Ammon's horn (tissue), 1 donor: ENCODE results near the gene PML.

Experiments
- DNase-seq: peaks from one replicate; pipeline ENCODE4 v3.0.0-alpha.2; 2016; ENCODE audit warnings: low spot score

The PML gene

DNA sequence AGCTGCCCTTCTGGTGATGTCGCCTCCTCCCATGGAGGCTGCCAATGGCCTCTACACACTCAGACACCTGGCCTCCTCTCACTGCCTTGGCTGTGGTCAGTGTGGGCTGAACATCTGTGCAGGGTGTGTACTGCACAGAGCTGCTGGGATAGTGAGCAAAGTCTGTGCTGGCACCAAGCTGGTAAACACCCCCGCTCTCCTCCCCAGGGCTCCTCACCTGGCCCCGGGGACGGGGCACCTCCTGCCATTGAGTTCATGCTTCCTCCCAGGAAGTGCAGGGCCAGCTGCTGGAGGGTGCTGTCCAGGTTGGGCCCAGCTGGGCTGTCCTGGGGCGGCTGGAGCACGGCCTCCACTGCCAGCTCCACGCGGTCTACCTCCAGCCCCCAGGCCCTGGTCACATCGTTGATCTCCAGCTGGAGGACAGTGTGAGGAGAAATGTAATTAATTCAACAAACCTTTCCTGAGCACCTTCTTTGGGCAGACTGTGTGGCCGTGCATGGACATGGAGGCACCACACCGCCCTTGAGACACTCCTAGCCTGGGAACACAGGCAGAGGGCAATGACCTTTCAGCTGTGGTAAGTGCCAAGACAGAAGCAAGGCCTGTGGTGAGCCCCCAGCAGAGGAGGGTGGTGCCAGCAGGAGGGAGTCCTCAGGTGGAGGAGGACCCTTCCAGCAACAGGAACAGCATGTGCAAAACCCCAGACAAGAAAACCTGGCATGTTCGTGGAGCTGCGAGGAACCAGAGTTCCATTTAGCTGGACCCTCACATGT, 9.2 kb upstream of the PML start:
- no peak for DNase-seq

- no peak for DNase-seq
These were observed 8.3 kb upstream of the PML start for GRCh38 chr15:73986055-73986775.

GRCh38 chr15:73986776-73987056, 7.8 kb upstream of the PML start:
- DNase-seq = no peak

DNA sequence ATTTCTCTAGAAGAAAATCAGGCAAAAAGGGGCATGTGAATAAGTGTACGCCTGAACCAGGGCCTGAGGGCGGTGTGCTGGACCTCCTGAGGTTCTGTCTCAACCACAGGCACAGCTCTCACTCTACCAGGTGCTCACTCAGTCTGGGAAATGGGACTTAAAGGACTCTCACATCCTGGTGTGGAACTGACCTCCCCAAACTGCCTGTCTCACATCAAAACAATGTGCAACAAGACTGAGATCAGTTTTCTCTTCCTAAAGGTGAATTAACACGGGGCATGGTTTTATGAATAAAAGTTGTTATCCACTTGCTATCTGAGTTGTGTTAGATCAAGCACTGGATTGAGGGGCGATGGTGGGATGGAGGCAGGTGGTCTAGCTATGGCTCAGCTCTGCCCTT, 7.3 kb upstream of the PML start:
- DNase-seq = no peak

DNA sequence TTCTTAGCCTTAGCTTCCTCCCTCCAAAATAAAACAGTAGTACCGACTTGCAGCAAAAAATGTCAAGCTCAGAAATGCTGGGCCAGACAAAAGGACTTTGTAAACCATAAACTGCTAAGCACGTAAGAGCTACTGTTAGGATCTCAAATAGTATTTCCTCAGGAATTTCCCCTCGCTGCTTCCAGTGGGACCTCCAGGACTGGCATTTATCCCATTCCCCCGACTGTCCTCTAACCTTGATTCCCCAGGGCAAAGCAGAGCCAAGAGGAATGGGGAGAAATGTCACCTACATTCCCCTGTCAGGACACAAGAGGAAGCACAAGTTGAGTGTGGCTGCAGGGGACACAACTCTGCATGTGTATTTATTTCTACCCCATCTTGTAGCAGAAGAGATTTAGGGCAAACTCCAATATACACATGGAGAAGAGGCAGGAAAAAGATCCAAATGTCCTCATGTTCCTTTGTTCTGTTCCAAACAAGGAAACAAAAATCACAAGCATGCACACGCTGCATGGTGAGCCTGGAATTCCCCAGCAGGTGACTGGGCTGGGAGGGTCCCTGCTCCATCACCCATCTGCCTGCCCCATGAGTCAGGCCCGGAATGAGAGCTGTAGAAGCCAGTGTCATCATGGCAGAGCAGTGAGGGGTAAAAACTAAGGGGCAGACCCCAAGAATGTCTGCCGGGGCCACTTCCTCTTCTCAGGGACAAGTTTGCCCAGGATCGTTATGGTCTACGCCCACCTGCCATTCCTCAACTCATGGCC, 6.7 kb upstream of the PML start:
- DNase-seq = no peak

DNA sequence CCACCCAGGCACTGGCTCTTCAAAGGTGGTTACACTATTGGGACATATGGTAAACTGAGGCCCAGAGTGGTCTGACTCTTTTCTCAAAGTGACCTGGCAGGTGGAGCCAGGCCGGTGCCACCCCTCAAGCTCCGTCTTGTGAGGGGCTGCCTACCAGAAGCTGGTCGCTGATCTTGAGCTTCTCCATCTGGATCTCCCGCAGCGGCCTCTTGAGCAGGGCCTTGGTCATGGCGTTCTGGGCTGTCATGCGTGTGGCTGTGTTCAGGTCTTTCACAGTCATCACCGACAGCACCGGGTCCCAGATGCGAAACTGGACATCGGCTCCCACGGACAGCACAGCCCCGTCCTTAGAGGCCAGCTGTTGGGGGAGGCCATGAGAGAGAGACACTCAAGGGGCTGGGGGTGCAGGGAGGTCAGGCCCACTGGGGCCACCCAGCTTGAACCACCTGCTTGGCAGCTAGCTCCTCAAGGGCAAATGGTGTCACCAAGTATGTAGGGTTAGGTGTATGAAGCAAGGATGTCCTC, 6.0 kb upstream of the PML start:
- no peak for DNase-seq

GRCh38 chr15:73989001-73989798, 5.3 kb upstream of the PML start:
- DNase-seq = no peak

GRCh38 chr15:73990250-73991005, 4.1 kb upstream of the PML start:
- no peak for DNase-seq

DNA sequence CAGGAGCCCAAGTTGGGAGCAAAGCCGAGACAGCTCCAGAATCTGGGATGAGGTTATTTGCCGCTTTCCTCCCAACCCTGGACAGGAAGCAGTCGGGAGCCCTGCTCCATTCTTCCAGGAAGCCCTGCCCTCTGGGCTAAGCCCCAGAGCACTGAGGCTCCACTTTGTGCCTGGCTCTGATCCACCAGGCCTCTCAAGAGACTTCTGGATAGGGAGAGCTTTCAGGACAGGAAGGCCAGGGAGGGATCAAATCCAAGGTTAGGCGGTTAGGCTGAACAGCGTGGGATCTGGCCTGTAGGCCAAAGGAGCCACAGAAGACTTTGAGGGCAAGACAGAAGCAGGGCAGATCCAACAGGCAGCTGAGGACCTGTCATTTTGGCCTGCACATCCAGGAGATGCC, 3.3 kb upstream of the PML start:
- peak; percentile 50 for DNase-seq

- peak; percentile 89 for DNase-seq
These were observed 2.6 kb upstream of the PML start, which contains the start of gene STOML1 for GRCh38 chr15:73991726-73992593. STOML1 (minus strand) TSS chr15:73992295; CDS start chr15:73992223, 72 bp downstream.

DNA sequence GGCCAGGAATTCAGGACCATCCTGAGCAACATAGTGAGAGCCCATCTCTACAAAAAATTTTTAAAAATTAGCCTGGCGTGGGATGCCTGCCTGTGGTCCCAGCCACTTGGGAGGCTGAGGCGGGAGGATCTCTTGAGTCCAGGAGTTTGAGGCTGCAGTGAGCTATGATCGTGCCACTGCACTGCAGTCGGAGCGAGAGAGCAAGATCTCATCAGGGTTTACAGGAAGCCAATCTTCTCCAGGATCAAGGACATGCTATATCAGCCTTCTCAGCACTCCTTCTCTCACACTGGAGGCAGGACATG, 2.0 kb upstream of the PML start:
- DNase-seq = no peak

- no peak for DNase-seq
These were observed 1.1 kb upstream of the PML start for GRCh38 chr15:73993211-73993994.

DNA sequence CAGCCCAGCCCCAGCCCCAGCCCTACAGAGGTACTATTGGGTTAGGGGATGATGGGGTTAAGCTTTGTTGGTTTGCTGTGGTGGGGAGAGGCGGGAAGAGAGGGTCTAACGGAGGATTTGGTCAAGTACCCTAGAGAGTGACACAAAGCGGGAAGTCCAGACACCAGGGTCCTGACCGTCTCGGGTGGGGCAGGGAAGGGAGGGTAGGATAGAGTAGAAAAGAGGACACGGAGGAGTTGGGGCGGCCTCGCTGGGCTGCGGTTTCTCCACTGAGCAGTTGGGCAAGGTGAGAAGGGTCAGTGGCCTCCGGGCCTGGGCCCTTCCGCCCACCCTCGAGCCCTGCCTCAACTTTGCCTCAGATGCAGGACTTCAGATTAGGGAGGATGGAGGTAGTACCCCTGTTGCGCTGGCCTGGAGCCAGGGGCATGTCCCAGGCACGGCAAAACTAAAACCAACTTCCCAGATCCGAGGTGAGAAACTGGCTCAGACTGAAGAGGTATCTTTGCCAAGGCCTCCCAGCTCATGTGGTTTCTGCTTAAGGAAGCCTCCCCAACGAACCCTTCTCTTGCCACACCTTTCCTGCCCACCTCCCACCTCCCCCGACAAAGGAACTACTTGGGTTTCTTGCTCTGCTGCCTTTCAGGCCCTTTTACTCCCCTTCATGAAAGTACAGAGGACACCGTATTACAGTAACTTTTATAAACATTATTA, 551 bp downstream of the PML start:
- DNase-seq = no peak

- DNase-seq = no peak
These were observed 1.8 kb downstream of the PML start for GRCh38 chr15:73996267-73996666.

- DNase-seq = no peak
These were observed 2.4 kb downstream of the PML start for GRCh38 chr15:73996939-73997338.

DNA sequence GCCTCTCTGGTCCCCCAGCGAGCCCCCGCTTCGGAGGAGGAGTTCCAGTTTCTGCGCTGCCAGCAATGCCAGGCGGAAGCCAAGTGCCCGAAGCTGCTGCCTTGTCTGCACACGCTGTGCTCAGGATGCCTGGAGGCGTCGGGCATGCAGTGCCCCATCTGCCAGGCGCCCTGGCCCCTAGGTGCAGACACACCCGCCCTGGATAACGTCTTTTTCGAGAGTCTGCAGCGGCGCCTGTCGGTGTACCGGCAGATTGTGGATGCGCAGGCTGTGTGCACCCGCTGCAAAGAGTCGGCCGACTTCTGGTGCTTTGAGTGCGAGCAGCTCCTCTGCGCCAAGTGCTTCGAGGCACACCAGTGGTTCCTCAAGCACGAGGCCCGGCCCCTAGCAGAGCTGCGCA, 3.5 kb downstream of the PML start:
- no peak for DNase-seq

- DNase-seq = no peak
These were observed 12.5 kb downstream of the PML start for GRCh38 chr15:74006774-74007639.

GRCh38 chr15:74007820-74008371, 13.4 kb downstream of the PML start:
- no peak for DNase-seq
